Stimulated activated CD8-positive, alpha-beta memory T cell treated with anti-CD3 and anti-CD28 coated beads, Interleukin-2, amount 100 ng/mL, for 48 hours (primary cell): ENCODE results near the gene TCEANC.
"Not testable (repeated sequence)": the region's sequence is repeated elsewhere in the genome, so short reads cannot be mapped to it uniquely, and the experiment has no call there.

Experiments used
- DNase-seq, 2 donors: peaks; one replicate each; pipeline ENCODE4 v3.0.0-alpha.2; 2020; ENCODE audit warnings: low read depth in 2 of 2

TCEANC gene, protein sequence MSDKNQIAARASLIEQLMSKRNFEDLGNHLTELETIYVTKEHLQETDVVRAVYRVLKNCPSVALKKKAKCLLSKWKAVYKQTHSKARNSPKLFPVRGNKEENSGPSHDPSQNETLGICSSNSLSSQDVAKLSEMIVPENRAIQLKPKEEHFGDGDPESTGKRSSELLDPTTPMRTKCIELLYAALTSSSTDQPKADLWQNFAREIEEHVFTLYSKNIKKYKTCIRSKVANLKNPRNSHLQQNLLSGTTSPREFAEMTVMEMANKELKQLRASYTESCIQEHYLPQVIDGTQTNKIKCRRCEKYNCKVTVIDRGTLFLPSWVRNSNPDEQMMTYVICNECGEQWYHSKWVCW

DNA sequence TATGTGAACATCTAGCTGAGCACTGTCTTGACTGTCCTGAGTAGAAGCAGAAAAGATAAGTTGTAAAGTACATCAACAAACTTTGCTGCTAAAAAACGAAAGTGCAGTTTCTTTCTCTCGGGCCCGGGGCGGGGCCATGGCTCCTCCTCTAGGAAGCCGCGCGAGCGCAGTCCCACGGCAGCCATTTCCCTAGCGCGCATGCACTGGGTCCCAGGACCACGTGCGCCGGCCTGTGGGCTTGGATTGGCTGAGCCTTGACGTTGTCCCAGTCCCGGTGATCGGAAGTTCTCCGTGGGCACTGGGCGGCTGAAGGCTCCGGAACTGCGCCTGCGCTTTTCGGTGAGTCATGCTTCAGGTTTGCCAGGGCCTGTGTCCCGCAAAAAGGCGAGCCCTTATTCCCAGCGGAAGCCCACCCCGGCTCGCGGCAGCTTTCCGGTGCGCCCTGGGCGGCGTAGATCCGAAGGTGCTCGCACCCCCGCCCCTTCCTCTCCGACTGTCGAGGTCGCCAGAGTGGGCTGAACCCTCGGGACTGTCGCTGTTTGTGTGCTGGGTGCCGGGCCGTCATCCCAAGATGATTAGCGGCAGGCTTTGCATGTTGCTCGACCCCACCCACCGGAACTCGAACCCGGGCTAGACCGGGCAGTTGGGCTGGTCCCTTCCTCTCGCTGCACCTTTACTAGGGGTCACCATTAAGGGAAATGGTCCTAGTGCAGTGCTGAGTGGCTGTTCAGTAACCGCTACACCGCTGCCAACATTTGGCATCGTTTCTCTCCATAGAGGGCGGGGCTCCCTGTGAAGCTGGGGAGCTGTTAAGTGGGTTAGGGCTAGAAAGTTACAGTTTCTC lies at the start of gene TCEANC:
TCEANC (plus strand) TSS at position 292 of the 844 bp plus-strand sequence. CDS start 9,368 bp downstream, outside the sequence.
- DNase-seq, result peak; percentile 82 to 94

DNA sequence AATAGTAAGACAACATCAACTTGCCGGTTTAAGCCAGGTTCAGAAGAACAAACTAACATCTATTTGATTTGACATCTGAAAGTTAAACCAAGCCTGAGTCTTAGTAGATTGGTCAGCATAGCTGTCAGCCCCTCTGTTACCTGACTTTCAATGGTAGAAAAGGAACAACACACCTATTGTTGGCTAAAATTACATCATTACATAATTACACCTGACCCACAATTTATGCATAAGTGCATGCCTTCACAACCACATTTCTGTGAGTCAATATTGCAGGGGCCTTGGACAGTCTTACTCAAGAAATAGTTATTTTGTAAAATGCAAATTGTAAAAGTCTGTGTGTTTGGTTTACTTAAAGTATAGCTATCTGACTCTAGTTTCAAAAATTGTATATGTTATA lies 47.3 kb upstream of the TCEANC start:
- no peak for DNase-seq

DNA sequence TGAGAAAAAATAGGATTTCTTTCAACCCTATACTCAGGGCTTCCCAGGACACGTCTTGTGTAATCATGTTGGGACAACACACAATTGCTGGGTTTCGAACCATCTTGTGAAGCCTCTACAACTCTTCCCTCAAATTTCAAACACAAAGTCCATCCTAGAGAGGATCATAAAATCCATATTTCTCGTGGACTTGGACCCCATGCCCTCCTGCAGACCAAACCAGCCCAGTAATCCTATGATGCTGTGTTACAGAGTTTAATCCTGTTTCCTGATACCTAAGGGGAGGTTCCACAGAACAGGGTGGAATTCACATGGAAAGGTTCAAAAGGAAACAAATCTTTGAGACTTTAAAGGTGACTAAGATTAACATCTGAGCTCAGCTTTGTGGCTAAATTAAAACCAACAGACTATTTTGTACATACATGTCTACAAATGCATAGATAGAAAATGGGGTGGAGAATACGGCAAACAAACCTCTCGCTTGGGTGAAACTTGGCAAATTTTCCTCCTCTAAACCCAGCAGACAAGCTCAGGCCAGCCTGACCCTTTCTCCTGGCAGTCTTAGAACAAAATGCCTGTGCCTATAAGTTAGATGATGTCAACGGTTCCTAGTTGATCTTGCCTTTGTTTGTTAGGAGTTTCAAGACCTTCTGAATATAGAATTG lies 45.5 kb upstream of the TCEANC start:
- no peak for DNase-seq

DNA sequence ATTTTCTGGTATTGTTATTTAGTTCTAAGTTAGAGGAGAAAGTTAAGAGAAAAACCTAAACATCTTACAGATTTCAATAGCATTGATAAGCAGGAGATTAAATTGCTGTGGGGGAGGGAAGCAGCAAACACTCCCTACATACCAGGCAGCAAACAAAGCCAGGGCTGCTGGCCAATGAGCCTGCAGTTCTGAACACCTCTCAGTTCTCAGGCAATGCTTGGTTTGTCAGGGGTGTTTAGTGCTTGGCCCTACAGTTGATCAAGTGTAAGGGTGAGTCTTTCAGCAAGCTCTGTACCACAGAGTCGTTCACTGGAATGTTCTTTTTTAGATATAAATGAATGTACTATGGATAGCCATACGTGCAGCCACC lies 45.0 kb upstream of the TCEANC start:
- no peak for DNase-seq

DNA sequence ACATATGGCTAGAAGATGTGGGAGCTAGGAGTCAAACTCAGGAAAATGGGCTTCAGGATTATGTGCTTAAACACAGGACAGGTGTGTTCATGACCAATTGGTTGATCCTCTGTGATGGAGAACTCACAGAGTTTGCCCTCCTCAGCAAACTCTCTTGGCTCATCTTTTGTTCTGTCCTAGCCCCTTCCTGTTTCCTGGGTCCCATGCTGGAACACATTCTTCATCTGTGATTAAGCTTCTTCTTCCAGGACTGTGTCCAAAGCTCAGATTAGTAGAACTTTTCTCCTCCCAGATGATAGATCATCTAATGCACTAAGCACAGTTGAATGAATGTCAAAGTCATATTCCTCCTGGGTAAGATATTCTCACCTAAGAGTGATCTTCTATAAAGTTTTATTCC lies 38.8 kb upstream of the TCEANC start:
- no peak for DNase-seq

DNA sequence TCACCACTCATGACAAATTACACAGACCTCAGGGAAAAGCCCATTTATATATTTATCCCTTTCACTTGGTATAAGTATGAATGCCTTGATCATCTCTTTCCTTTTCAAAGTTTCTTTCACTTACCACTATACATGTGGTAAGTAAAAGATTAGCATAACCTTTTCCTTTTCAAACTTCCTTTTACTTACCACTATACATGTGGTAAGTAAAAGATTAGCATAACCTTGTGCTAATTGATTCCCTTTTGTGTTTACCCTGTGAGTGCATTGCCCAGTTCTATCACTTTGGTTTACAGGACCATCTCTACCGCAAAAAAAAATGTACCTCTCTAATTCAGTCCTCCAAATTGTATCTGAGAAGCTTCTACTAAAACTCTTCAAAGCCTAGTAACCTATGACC lies 32.7 kb upstream of the TCEANC start:
- no peak for DNase-seq

DNA sequence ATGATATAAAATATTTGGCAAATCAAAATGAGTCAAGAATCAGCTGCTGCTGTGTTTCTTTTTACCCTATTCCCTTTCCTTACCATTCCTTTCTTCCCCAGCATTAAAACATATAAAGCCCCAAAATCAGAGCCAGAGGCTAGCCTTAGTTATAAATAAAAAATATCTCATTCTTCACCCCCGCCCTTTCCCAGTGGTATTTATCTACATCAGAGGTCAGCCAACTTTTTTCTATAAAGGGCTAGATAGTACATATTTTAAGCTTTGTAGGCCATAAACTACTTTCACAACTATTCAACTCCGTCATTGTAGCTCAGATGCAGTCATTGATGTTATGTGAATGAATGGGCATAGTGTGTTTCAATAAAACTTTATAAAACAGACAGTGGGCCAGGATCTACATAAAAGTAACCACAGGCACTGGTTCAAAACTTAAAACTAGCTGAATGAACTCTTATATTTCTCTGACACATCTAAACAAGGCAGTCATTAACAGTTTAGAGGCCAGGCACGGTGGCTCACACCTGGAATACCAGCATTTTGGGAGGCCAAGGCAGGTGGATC lies 30.5 kb upstream of the TCEANC start:
- no peak for DNase-seq

DNA sequence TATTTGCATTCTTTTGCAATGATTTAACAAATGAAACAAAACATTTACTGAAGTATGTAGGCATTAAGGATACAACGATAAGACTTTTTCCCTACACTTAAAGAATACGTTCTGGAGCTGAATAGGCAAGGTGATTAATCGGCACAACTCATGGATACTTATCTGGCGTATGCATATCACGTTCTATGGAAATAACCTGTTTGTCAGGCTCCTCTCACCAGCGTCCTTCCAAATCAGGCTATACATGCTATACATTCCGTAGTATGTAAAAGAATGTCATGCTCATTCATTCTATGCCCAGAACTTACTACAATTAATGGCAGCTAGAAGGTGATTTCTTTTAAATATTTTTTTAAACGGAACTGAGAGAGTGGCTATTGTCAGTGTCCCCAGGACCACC lies 25.6 kb upstream of the TCEANC start:
- DNase-seq, result no peak

DNA sequence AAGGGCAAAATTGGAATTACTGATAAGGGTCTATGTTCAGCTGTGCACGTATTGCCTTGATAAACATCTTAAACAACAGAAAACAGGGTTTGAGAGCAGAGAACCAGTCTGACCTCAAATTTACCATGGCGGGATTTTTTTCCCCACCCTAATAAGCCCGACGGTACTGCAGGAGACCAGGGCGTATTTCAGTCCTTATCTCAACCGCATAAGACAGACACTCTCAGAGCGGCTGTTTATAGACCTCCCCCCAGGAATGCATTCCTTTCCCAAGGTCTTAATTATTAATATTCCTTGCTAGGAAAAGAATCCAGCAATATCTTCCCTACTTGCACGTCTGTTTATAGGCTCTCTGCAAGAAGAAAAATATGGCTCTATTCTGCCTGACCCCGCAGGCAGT lies 15.7 kb upstream of the TCEANC start:
- not testable (repeated sequence) for DNase-seq

DNA sequence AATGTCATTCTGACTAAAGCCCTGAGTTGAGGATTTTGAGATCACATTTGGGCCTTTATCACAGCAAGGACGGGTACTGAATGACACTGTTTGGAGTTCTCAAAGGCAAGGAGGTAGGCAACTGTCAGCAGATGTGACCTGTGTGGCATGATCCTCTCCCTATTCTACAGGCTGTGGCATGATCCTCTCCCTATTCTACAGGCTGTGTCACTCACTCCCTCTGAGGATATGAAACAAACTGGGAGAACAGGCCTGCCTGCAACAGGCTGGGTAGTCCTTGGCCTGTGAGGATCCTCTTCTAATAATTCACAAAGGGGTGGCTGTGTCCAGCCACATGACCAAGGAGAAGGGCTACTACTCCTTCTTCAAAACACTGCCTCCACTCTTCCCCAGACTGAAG lies 14.9 kb upstream of the TCEANC start:
- DNase-seq, result no peak

DNA sequence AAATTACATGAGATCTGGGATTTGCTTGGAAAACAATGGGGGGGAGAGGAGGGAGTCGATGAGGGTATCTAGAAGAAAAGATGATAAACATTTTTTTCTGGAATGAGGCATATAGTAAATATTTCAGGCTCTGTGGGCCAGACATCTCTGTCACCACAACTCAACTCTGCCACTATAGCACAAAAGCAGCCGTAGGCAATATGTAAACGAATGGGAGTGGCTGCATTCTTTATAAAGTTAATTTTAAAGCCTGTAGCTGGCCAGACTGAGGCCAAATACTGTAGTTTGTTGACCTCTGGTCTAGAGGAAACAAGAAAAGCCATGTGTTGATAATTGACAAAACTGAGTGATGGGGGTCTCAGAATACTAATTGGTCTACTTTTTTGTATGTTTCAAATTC lies 14.1 kb upstream of the TCEANC start:
- DNase-seq, result no peak

DNA sequence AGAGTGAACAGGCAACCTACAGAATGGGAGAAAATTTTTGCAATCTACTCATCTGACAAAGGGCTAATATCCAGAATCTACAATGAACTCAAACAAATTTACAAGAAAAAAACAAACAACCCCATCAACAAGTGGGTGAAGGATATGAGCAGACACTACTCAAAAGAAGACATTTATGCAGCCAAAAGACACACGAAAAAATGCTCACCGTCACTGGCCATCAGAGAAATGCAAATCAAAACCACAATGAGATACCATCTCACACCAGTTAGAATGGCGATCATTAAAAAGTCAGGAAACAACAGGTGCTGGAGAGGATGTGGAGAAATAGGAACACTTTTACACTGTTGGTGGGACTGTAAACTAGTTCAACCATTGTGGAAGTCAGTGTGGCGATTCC lies 11.3 kb upstream of the TCEANC start:
- DNase-seq, result not testable (repeated sequence)

DNA sequence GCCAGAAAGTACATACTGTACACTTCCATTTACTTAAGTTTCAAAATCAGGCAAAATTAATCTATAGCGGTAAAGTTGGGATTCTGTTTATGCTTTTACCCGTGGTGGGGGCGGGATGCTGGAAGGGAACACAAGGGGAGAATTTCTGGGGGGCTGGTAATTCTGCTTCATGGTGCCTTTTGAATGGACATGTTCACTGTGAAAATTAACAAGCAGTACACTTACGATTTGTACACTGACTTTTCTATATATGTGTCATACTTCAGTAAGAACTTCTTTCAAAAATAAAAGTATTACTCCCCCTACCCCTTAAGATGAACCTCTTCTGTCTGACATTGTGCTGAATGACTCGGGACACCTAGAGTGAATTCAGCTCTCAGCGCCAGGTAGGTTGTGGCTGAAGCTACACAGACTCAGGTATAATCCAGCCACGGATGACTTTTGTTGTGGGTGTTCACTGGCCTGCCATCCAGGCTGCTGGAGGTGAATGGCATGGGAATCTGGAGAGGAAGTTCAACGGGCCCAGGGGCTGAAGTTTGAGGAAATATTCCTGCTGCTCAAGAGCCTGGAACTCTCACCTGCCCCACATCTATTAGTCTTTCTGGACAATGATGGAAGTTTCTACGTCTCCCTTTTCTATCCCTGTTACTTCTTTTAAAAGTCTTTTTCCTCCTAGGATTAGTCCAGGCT lies 7.3 kb upstream of the TCEANC start:
- DNase-seq, result no peak

DNA sequence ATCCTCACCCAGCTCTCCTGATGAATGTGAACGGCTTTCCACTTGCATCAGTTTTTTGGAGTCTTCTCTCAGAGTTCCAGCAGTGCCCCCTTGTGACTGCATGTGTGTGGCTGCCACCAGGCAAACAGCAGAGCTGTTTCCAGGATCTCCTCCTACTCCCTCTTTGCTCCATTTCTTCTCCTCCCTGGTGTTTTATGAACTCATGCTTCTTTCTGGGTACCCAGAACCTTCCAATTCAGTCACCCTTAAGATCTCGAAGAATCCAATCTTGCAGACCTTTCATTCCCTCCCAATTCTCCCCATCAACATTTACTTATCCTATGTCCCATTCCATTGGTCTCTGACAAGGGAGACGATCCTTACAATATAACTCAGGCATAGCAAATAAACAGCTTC lies 6.8 kb upstream of the TCEANC start:
- peak; percentile 8 to 14 for DNase-seq

DNA sequence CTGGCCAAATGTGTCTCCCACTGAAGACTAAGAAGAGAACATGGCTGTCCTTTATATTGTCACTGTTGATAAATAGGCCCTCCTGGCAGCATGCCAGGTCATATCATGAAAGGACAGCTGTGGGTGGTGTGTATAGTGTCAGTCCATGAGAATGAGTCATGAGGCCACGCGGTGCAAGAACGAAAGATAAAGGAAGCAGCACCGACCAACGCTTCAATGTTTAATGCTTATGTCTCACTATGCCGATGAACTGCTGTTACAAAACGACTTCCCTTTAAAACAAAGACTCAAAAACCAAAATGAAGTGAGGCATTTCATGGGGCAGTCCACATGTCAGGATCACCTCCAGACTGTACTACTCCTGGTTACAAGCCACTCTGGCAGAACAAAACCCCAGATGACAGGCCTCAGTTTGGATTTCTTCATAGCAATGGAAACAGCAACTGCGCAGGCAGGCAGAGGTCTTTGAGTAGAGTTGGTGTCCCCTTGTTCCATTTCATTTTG lies 5.2 kb upstream of the TCEANC start:
- DNase-seq, result peak; percentile 20 to 39

DNA sequence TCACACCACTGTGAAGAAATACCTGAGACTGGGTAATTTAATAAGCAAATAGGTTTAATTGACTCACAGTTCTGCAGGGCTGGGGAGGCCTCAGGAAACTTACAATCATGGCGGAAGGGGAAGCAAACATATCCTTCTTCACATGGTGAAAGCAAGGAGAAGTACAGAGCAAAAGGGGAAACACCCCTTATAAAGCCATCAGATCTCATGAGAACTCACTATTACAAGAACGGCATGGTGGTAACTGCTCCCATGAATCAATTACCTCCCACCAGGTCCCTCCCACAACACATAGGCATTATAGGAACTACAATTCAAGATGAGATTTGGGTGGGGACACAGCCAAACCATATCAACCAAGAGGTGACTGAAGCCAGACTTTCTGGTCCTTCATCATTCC lies 4.6 kb upstream of the TCEANC start:
- DNase-seq, result not testable (repeated sequence)

DNA sequence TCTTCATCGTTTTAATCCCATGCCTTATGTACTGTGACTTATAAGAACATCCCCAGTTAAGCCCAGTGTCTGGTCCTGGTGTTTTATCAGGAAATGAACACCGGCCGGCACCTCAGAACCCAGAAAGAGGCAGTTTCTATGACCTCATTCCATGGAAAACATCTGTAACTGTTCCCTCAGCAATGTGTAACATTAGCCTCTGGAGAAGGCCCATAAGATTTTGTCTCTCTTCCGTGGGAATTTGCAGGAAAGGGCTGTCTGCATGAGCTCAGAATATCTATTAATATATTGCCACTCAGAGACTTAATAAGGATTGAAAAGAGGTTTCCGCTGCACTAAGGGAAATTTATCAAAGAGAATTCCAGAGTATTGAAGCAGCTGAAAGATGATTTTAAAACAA lies 3.1 kb upstream of the TCEANC start:
- DNase-seq, result no peak

DNA sequence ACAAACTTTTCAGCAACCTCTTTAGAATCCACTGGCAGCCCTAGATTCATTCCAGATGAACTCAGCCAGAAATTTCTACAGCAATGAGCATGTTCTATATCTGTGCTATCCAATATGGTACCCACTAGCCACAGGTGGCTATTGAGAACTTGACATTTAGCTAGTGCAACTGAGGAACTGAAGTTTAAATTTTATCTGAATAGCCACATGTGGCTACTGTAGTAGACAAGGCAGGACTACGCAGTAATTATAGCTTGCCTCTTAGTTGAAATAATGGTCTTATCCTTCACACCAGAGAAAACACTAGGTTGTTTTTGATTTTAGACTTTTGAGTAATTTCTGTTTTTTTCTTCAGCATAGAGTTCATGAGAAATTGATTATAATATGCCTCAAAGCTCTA lies 2.6 kb upstream of the TCEANC start:
- no peak for DNase-seq

DNA sequence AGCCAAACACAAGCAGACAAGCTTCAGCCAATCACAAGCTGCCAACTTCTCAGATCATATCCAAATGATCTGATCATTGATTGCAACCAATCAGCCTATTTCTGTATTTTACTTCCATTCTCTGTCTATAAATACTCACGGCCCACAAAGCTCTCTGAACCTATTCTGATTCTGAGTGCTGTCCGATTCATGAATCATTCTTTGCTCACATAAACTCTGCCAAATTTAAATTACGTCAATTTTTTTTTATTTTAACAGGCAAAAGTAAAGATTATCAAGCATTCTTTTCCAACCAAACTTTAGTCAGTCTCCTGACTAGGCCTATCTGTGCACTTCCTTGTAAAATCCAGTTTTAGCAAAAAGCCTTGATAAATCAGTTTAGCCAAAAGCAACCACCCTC lies 1.8 kb upstream of the TCEANC start:
- DNase-seq, result no peak

DNA sequence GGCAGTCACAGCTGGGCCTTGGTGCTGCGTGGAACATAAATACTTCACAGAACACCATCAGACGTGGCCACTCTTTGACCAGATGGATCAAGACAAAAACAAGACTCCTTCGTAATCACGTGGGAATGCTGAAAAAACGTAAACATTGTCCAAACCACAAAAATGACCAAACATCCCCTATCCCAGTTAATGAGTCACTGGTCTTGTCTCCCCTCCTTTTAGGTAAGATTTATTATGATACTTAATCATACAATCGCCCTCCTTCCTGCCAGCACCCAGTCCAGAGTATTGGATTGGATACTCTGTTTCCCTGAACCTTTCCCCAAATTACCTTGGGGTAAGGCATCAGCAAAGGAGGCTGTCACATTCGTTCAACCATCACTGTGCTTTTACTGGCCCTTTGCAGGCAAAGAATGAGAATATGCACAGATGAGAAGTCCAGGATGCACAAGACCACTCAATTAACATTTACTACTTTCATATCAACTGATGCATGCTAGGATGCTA lies 601 bp upstream of the TCEANC start:
- no peak for DNase-seq

DNA sequence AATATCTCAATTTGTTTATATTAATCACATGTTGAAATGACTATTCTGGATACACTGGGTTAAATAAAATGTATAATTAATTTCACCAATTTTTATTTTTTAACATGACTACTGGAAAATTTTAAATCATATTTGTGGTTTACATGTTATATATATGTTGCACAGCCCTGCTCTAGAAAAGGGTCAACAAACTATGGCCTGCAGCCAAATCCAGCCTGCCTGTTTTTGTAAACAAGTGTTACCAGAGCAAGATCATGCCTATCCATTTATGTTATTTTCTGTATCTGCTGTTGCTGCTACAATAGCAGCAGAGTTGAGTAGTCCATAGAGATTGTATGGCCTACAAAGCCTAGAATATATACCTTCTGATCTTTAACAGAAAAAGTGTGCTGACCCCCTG lies 1.2 kb downstream of the TCEANC start:
- no peak for DNase-seq
